LoVo (cell line): Measurements from ENCODE around the gene CPTP.

Experiments
- DNase-seq: peaks from one replicate; pipeline ENCODE4 v3.0.0-alpha.2; 2016; ENCODE audit warnings: low spot score

Gene CPTP

GRCh38 chr1:1319646-1319941 is 5.0 kb upstream of the CPTP start:
- no peak for DNase-seq

- no peak for DNase-seq
Observed at GRCh38 chr1:1320666-1321448, 3.7 kb upstream of the CPTP start.

DNA sequence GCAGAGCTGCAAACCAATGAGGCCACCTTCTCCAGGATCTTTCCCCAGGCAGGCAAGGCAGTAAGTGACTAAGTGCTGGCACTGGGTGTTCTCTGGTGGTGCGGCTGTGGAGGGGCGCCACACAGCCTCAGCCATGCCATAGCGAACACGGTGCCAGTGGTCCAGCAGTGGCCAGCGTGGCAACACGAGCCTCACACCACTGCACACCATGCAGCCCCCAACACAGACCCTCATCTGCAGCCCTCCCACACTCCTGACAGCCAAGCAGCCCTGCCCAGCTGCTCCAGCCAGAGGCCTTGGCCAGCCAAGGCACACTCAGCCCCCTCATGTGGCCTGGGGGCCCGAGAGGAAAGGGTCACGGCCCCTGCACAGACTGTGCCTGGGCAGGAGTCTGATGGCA is 3.1 kb upstream of the CPTP start:
- DNase-seq: no peak

- DNase-seq: no peak
Observed at GRCh38 chr1:1322418-1322817, 2.2 kb upstream of the CPTP start.

DNA sequence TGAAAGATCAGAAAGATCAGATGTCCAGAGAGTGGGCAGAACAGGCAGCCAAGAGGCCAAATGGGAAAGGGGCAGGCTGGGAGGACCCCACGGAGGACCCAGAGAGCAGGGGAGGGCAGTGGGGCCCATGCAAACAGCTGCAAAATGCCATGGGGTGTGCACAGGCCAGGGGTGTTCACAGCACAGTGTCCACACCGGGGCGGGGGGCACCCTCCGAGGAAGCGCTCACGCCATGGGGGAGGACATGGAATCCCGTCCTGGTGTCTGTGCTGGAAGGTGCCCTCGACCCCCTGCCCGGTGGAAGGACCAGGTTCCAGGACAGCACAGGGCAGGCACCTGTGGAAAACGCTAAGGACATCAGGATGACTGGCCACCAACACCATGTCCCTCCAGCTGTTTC is 1.6 kb upstream of the CPTP start:
- DNase-seq: no peak

DNA sequence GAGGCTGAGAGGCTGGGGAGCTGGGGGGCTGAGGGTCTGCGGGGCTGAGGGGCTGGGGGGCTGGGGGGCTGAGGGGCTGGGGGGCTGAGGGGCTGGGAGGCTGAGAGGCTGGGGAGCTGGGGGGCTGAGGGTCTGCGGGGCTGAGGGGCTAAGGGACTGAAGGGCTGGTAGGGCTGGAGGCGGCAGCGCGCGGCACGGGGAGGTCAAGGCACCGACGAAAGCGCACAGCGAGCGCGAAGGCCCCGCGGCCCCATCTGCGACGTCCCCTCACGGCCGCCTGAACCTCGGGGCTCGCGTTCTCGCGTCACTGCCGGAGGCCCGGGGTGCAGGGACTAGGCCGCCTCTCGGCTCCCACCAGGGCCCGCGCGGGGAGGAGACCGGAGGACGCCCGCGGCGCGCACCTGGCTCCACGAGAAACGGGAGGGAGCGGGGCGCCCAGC is 498 bp upstream of the CPTP start:
- DNase-seq: no peak

GRCh38 chr1:1325288-1326074 is 879 bp downstream of the CPTP start:
- DNase-seq: no peak

GRCh38 chr1:1326075-1326605 is 1.5 kb downstream of the CPTP start:
- no peak for DNase-seq

- no peak for DNase-seq
Observed at GRCh38 chr1:1327291-1327690, 2.7 kb downstream of the CPTP start.

GRCh38 chr1:1328254-1328653 is 3.7 kb downstream of the CPTP start:
- no peak for DNase-seq

DNA sequence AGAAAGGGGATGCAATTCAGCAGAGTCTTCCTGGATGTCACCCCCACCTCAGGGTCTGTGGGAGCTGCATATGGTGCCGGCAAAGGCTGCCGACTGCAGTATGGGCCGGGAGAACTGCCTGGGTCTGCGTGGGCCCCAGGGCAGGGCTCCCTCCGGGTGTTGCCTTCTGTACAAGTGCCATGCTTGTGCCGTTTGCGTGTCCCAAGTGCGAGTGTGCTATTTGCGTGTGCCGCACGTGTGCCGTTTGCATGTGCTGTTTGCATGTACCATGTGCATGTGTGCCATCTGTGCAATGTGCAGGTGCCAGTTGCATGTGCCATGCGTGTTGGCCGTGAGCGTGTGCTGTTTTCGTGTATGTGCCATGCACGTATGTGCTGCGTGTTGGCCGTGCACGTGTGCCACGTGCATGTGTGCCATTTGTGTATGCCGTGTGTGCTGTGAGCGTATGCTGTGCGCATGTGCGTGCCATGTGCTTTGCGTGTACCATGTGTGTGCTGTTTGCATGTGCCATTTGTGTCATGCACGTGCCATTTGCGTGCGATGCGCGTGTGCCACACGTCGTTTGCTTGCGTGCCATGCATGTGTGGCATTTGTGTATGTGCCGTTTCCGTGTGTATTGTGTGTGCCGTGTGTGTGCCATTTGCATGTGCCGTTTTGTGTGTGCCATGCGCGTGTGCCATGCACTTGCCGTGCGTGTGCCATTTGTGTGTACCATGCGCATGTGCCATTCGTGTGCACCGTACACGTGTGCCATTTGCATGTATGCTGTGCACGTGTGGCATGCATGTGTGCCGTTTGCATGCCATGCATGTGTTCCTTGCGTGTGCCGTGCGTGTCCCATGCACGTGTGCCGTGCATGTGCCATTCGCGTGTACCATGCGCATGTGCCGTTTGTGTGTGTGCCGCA is 5.0 kb downstream of the CPTP start:
- DNase-seq: no peak

DNA sequence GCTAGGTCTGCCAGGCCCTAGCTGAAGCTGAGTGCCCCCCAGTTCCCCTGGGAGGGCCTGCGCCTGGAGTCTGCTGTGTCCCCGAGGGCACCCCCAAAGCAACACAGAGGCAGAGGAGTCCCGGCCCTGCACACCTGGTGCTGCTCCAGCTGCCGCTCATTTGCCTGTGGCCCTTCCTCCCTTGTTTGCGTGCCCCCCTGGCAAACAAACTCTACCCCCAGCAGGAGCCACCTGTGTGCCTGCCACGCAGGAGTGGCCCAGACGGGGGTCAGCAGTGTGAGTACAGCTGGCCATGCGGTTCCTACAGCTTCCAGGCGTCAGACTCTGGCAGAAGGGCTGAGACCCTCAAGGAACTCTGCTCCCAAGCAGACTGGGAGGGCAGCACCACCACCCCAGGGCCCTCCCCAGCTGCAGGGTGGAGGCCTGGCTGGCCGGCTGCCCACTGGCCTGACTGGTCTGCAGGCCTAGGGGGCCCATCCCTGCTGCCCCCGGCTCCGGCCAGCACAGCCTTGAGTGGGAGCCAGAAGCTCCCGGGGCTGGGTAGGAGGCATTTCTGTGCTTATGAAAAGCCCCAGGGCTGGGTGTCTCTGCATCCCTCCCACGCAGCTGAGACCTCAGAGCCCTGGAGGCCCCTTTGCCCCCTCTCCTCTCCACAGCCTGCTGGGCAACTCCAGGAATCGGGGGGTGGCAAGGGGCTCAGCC is 5.9 kb downstream of the CPTP start:
- no peak for DNase-seq

GRCh38 chr1:1331068-1331965 is 6.7 kb downstream of the CPTP start, which contains the start of gene TAS1R3:
TAS1R3 (plus strand) TSS chr1:1331280; CDS start chr1:1331346, 66 bp downstream.
- no peak for DNase-seq

DNA sequence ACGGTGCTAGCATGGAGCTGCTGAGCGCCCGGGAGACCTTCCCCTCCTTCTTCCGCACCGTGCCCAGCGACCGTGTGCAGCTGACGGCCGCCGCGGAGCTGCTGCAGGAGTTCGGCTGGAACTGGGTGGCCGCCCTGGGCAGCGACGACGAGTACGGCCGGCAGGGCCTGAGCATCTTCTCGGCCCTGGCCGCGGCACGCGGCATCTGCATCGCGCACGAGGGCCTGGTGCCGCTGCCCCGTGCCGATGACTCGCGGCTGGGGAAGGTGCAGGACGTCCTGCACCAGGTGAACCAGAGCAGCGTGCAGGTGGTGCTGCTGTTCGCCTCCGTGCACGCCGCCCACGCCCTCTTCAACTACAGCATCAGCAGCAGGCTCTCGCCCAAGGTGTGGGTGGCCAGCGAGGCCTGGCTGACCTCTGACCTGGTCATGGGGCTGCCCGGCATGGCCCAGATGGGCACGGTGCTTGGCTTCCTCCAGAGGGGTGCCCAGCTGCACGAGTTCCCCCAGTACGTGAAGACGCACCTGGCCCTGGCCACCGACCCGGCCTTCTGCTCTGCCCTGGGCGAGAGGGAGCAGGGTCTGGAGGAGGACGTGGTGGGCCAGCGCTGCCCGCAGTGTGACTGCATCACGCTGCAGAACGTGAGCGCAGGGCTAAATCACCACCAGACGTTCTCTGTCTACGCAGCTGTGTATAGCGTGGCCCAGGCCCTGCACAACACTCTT is 7.6 kb downstream of the CPTP start:
- DNase-seq: no peak

GRCh38 chr1:1332774-1333480 is 8.3 kb downstream of the CPTP start:
- no peak for DNase-seq

- DNase-seq: no peak
Observed at GRCh38 chr1:1333551-1334241, 9.1 kb downstream of the CPTP start.

GRCh38 chr1:1334835-1335234 is 10.2 kb downstream of the CPTP start:
- DNase-seq: no peak

DNA sequence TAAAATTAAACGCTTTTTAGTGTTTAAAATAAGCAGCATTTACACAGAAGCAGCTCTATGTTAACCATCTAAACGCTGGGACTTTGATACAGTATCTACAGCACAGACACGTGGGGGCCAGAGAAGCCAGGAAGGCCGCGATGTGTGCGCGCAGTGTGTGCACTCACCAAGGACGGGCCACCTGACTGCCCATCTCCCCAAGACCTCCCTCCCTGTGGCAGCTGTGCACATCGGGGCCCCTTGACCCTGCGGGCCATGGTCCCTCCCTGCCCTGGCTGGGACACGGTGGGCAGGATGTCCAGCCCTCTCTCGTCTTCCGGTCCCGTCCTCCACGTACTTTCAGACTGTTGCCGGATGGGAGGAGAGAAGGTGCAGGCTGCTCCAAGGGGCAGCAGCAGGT is 10.7 kb downstream of the CPTP start:
- DNase-seq: no peak
